GM18505 (cell line): ENCODE data around the gene DNAJC21.
"Not testable (repeated sequence)": the region's sequence is repeated elsewhere in the genome, so short reads cannot be mapped to it uniquely, and the experiment has no call there.

ENCODE experiments used
- ATAC-seq: cut with Tn5 transposase; IDR thresholded peaks from one replicate; pipeline ENCODE4 v1.9.1; 2021; ENCODE audit not compliant: unreplicated experiment
- POLR2A ChIP-seq: IDR thresholded peaks from 4 replicates; pipeline ENCODE4 v1.6.1; 2011; ENCODE audit warnings: borderline replicate concordance; ENCODE audit not compliant: insufficient read depth, insufficient read length; ENCODE audit errors: extremely low read depth

DNAJC21 gene

GRCh38 chr5:34905564-34905963 is 23.8 kb upstream of the DNAJC21 start:
- no peak for ATAC-seq
- TF ChIP-seq POLR2A, result no peak

DNA sequence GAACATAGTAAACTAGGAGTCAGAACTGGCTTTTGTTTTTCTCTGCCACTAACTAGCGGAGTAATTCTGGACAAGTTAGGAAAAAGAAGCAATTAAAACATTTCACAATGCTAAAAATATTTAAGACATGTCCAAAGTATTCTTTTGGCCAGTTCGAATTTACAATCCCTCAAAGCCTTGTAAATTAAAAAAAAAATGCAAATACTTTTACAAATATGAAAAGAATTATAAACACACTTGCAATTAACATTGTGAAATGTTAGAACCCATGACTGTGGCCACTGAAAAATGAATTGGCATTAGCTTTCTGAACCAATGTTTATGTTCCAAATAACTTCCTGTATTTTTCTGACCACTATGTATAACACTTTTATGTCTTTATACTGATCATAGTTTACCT is 16.3 kb upstream of the DNAJC21 start:
- ATAC-seq, result no peak
- TF ChIP-seq POLR2A, result no peak

DNA sequence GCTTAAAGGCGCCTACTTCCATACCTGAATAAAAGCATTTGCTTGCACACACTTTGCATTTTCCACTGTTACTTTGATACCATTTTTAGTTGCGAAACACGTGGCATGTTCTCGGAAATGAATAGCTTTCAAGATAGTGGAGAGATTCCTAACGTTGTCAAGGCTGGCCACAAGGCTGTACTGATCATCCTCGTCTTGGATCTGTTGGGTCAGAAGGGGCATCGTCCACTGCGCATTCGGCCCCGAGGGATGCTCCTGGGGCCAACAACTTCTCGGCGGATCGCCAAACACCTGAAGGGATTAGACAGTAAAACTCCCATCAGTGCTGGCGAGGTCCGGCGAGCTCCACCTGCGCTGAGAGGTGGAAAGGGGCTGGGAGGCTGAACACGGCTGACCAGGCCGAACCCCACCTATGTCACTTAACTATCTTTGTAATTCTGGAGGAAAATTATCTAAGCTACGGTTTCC is 14.7 kb upstream of the DNAJC21 start:
- no peak for TF ChIP-seq POLR2A
- ATAC-seq, result peak; percentile 13

GRCh38 chr5:34915139-34915855 is 14.1 kb upstream of the DNAJC21 start, which contains the start of the genes BRIX1 and RAD1:
Gene BRIX1, plus strand, starts transcription at chr5:34915711. Its CDS starts 28 bp downstream, at chr5:34915739.
Gene RAD1, minus strand, starts transcription at chr5:34915504. Its CDS starts 612 bp downstream, at chr5:34914892.
- peak; percentile 80 for TF ChIP-seq POLR2A
- peak; percentile 98 for ATAC-seq

- peak; percentile 16 for ATAC-seq
- TF ChIP-seq POLR2A, result no peak
These were observed 13.5 kb upstream of the DNAJC21 start for GRCh38 chr5:34915856-34916192.

DNA sequence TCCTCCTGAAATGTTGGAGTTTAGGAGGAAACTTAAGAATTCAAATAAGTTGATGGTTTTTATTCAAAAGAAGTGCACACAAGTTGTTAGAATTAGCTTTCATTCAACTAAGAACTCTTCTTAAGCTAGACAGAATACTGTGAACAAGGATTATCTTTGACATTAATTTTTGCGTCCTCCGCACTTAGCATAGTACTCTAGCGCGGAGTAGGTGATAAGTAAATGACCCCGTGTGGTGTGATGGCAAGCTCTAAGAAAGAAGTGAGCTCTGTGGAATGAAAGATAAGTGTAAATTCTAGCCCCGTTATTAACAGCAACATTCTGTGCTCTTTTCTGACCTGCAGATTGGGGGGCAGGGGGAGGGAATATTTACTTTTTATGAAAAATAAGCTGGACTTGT is 12.8 kb upstream of the DNAJC21 start:
- no peak for ATAC-seq
- no peak for TF ChIP-seq POLR2A

DNA sequence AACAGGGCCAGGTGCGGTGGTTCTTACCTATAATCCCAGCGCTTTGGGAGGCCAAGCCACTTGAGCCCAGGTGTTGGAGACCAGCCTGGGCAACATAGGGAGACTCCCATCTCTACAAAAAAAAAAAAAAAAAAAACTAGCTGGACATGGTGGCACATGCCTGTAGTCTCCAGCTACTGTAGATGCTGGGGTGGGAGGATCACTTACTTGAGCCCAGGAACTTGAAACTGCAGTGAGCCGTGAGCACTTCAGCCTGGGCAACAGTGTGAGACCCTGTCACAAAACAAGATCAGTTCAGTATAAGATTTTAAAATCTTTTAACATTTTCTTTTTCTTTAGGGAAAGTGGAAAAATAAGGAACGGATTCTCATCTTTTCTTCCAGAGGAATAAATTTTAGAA is 11.3 kb upstream of the DNAJC21 start:
- ATAC-seq, result no peak
- no peak for TF ChIP-seq POLR2A

DNA sequence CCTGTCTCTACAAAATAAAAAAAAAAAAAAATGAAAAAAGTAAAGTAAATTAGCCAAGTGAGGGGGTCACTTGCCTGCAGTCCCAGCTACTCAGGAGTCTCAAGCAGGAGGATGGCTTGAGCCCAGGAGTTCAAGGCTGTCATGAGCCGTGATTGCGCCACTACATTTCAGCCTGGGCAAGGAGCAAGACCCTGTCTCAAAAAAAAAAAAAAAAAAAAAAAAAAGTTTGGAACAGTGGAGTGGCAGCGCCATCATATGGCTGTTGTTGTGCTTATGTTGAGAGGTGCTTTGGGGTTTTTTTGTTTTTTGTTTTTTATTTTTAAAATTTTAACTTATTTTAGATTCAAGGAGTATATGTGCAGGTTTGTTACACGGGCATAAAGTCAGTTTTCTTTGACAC is 10.3 kb upstream of the DNAJC21 start:
- no peak for TF ChIP-seq POLR2A
- no peak for ATAC-seq

GRCh38 chr5:34923256-34923655 is 6.1 kb upstream of the DNAJC21 start:
- not testable (repeated sequence) for ATAC-seq

GRCh38 chr5:34923694-34924461 is 5.5 kb upstream of the DNAJC21 start:
- TF ChIP-seq POLR2A, result no peak
- peak; percentile 54 for ATAC-seq

- TF ChIP-seq POLR2A, result no peak
- no peak for ATAC-seq
These were observed 4.9 kb upstream of the DNAJC21 start for GRCh38 chr5:34924462-34924765.

DNA sequence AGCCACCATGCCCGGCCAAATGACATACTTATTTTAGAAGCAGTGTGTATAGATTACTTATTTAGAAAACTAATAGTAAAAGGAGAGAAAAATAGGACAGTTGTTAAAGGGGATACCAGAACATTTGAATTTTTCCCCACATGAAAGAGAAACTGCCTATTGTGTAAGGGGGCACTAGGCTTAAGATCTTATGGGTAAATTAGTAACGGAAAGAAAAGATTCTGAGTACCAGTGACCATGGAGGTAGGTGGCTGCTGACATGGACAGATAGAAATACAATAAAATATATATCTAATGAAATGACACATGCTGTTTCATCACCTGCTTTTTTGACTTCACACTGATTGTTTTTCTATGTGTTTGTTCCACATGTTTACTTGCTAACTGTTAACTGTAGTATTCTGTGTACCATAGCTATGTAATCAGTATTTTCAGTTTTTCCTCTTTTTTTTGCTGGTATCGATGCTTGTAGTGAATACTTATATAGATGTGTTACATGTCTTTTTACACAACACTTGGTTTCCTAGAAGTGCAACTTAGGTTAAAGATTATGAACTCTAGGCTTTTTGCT is 3.0 kb upstream of the DNAJC21 start:
- no peak for ATAC-seq
- TF ChIP-seq POLR2A, result no peak

DNA sequence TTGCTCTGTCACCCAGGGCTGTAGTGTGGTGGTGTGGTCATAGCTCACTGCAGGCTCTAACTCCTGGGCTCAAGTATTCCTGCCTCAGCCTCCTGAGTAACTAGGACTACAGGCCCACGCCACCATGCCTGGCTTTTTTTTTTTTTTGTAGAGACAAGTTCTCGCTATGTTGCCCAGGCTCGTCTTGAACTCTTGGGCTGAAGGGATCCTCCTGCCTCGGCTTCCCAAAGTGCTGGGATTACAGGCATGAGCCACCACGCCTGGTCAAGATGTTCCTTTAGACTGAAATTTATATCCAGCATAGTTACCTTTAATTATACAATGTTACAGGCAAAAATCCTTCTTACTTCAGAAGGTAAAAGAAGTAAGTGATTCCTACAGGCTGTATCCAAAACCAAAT is 1.6 kb upstream of the DNAJC21 start:
- TF ChIP-seq POLR2A, result no peak
- no peak for ATAC-seq

- ATAC-seq, result no peak
- no peak for TF ChIP-seq POLR2A
These were observed 1.1 kb upstream of the DNAJC21 start for GRCh38 chr5:34928267-34928666.
